Measurements from ENCODE around the gene DDX27.

DDX27 gene

DNA sequence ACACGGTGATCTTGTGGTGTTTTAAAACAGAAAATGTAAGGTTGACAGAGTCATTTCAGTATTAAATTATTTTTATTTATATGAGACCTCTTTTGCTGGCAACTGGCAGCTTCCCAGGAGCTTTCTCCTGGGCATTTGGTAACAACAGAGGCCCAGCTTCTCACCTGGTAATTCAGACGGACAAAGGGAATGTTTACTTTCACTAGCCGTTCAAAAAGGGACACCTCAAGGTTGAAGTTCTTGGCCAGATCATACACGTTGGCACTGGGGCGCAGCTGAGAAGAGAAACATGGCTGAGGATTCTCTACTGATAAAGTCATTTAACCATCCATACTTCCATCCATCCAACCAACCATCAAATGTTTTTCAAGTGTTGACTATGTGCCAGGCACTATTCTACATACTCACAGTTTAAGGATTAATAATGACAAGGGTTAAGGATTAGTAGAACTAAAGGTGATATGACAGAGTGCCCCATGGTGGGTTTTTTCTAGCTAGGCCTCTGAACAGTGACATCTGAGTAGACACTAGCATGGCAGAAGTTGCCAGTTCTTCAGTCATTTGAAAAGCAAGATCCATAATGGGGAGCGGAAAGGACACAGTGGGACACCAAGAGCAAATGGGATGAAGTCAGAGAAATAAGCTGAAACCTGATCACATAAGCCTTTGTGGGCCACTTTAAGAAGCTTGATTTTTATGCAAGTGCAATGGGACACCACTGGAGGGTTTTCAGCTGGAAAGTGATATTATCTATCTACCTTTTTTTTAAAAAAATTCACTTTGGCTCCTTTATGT lies 33.5 kb downstream of the DDX27 start:
- no peak for DNase-seq

DNA sequence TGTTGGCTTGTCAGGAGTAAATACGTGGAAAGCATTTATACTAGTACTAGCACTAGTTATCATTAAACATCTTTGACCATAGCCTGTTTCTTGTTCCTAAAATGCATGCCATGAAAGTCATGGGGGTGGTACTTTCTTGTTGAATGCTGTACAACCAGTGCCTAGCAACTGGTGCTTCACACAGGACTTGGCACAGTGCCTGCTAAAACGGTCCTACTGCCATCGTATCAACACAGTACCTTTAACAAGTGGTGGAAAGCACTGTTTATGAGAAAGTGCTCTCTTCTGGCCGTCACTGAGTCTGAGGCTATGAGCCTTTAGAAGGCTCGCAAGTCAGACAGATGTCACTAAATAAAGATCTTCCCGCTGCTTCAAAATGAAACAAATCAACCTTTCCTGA lies 37.0 kb downstream of the DDX27 start:
- no peak for DNase-seq

DNA sequence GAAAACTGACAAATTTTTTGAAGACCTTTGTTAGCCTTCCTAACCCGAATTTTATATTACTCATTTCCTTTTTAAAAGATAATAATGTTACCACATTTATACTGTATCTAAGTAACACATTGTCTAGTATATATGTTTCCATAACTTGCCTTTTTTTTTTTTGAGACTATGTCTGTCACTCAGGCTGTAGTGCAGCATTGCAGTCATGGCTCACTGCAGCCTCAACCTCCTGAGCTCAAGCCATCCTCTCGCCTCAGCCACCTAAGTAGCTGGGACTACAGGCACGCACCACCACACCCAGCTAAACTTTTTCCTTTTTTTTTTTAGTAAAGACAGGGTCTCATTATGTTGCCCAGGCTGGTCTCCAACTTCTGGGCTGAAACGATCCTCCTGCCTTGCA lies 40.1 kb downstream of the DDX27 start:
- no peak for DNase-seq

GRCh38 chr20:49259799-49260198 lies 40.6 kb downstream of the DDX27 start:
- no peak for DNase-seq

GRCh38 chr20:49260218-49260617 lies 41.0 kb downstream of the DDX27 start:
- DNase-seq: no peak

- no peak for DNase-seq
Observed at GRCh38 chr20:49261173-49261572, 42.0 kb downstream of the DDX27 start.

GRCh38 chr20:49262444-49262843 lies 43.2 kb downstream of the DDX27 start:
- no peak for DNase-seq

DNA sequence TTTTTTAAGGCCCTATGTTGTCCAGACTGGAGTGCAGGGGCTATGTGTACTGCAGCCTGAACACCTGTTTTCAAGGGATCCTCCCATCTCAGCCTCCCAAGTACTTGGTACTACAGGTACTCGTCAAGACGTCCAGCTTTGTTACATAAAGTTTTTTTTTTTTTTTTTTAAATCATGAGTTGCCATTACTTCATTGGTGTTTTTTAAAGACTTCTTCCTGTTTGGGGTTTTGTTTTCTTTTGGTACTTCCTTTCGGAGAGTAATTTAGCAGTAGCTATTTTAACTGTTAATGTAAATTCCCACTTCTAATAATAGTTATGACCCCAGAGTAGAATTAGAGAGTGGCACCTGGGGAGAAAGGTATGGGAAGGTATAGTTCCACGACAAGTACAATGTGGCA lies 48.1 kb downstream of the DDX27 start:
- no peak for DNase-seq

- no peak for DNase-seq
Observed at GRCh38 chr20:49268600-49269365, 49.6 kb downstream of the DDX27 start.

DNA sequence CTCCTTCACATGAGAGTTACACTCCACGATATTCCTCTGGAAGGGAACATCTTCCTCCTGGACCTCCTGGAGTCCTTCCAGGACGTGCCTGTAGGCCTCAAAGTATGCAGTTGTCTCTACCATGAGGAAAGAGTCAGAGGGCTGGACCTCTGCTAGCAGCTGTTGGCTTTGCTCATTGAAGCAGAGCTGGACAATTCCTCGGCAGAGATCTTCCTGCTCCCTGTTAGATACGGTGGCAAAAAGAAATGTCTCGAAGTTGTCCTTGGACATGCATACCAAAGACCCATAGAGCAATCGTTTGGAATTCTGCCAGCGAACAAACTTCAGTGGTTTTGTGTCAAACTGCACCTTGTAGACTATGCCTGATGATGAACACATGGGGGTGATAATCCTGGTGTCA lies 51.0 kb downstream of the DDX27 start:
- DNase-seq: no peak

GRCh38 chr20:49270736-49271135 lies 51.5 kb downstream of the DDX27 start:
- DNase-seq: no peak

- no peak for DNase-seq
Observed at GRCh38 chr20:49272654-49273053, 53.4 kb downstream of the DDX27 start.

GRCh38 chr20:49273696-49274277 lies 54.6 kb downstream of the DDX27 start:
- DNase-seq: no peak

DNA sequence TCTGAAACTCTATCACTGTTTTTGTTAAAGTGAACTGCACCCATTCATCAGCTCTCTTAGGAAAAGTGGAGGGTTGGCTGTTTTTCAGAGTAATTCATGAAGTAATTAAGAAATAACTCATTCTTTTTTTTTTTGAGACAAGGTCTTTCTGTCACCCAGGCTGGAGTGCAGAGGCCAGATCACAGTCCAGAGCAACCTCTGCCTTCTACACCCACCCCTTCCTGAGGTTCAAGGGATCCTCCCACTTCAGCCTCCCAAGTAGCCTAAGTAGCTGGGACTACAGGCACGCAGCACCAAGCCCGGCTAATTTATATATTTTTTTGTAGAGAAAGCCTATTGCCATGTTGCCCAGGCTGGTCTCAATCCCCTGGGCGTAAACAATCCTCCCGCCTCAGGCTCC lies 56.0 kb downstream of the DDX27 start:
- DNase-seq: no peak

- no peak for DNase-seq
Observed at GRCh38 chr20:49275636-49276035, 56.4 kb downstream of the DDX27 start.

- peak; percentile 8 for DNase-seq
Observed at GRCh38 chr20:49276161-49276960, 57.1 kb downstream of the DDX27 start.

GRCh38 chr20:49276961-49277785 lies 58.0 kb downstream of the DDX27 start:
- peak; percentile 24 for DNase-seq

- no peak for DNase-seq
Observed at GRCh38 chr20:49277786-49278035, 58.5 kb downstream of the DDX27 start.

- peak; percentile 97 for DNase-seq
Observed at GRCh38 chr20:49278036-49278817, 59.0 kb downstream of the DDX27 start, which contains the start of gene ZNFX1. ZNFX1 (minus strand) TSS chr20:49278057; CDS start chr20:49275839, 2,218 bp downstream.

- DNase-seq: peak; percentile 6
Observed at GRCh38 chr20:49278818-49279676, 59.8 kb downstream of the DDX27 start.
